ENCODE measurements around the gene ZNF398.

DNA sequence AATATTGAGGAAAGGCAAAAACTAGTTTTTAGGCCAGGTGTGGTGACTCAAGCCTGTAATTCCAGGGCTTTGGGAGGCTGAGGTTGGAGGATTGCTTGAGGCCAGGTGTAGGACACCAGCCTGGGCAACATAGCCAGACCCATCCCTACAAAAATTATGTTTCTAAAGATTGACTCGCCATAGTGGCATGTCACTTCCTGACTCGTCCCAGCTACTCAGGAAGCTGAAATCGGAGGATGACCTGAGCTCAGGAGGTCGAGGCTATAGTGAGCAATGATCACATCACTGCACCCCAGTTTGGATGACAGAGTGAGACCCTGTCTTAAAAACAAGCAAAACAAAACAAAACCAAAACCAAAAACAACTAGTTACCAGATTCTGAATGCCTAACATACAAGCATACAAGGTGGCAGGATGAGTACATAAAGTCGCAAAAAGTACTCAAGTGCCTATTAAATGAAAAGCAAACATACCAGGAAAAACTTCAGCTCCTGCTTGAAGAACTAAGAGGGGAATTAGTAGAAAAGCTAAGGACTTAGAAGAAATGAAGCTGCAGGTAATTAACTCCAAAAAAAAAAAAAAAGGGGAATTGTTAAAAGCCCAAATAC is 14.1 kb downstream of the ZNF398 start:
- no peak for TF ChIP-seq EZH2 (IDR thresholded peaks at IDR 0.05)
- TF ChIP-seq CTCF (IDR thresholded peaks at IDR 0.05): no peak
- TF ChIP-seq EZH2phosphoT487 (IDR thresholded peaks at IDR 0.05): no peak
